Measurements from ENCODE around the gene AAR2.

AAR2 gene

GRCh38 chr20:36238153-36238552 is 1.9 kb downstream of the AAR2 start:
- Histone ChIP-seq H3K9me3 (ENCODE audit: severe bottlenecking) (no peaks in the 10 kb centered on the region), H3K4me1 (ENCODE audit: insufficient read depth, poor library complexity, severe bottlenecking) (peaks cover 19% of the 10 kb centered on the region), H3K27ac (ENCODE audit: poor library complexity, severe bottlenecking) (no peak overlapping the region), H3K27me3 (ENCODE audit: insufficient read depth, poor library complexity, severe bottlenecking) (no peaks in the 10 kb centered on the region), H3K4me3 (ENCODE audit: severe bottlenecking) (no peak overlapping the region), H3K36me3 (ENCODE audit: low read depth) (peaks cover 52% of the 10 kb centered on the region)
- TF ChIP-seq, protein P1, sequence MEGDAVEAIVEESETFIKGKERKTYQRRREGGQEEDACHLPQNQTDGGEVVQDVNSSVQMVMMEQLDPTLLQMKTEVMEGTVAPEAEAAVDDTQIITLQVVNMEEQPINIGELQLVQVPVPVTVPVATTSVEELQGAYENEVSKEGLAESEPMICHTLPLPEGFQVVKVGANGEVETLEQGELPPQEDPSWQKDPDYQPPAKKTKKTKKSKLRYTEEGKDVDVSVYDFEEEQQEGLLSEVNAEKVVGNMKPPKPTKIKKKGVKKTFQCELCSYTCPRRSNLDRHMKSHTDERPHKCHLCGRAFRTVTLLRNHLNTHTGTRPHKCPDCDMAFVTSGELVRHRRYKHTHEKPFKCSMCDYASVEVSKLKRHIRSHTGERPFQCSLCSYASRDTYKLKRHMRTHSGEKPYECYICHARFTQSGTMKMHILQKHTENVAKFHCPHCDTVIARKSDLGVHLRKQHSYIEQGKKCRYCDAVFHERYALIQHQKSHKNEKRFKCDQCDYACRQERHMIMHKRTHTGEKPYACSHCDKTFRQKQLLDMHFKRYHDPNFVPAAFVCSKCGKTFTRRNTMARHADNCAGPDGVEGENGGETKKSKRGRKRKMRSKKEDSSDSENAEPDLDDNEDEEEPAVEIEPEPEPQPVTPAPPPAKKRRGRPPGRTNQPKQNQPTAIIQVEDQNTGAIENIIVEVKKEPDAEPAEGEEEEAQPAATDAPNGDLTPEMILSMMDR (IDR thresholded peaks at IDR 0.05; ENCODE audit: poor library complexity, severe bottlenecking), result no peak
- DNase-seq (ENCODE audit: low spot score) (no peak), ATAC-seq (ENCODE audit: low read depth) (no peak)

DNA sequence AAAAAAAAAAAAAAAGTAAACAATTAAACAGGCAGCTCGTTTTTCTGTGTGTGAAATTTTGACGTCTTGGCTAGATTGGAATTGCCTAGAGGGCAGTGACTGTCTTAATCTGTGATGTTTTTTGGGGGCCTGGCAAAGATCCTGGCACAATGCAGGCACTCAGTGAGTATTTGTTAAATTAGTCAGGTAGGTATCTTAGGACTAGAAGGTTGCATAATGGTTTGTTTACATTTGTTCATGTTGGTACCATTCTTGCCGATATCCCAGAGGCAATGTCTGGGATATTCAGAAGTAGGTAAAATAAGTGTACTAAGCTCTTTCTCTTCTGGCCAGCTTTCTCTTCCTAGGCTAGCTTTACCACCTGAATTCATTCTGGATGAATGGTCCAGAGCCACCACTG is 2.5 kb downstream of the AAR2 start:
- H3K36me3 ChIP-seq (ENCODE audit: low read depth), result peaks cover 58% of the 10 kb centered on the region
- H3K4me1 ChIP-seq (ENCODE audit: insufficient read depth, poor library complexity, severe bottlenecking), result peaks cover 19% of the 10 kb centered on the region
- ATAC-seq (ENCODE audit: low read depth), result peak; percentile 45
- H3K9me3 ChIP-seq (ENCODE audit: severe bottlenecking), result no peaks in the 10 kb centered on the region
- TF ChIP-seq, protein P1 (IDR thresholded peaks at IDR 0.05; ENCODE audit: poor library complexity, severe bottlenecking), result no peak
- H3K4me3 ChIP-seq (ENCODE audit: severe bottlenecking), result no peak overlapping the region
- no peaks in the 10 kb centered on the region for H3K27me3 ChIP-seq (ENCODE audit: insufficient read depth, poor library complexity, severe bottlenecking)
- no peak overlapping the region for H3K27ac ChIP-seq (ENCODE audit: poor library complexity, severe bottlenecking)
- no peak for DNase-seq (ENCODE audit: low spot score)

- Histone ChIP-seq H3K36me3 (ENCODE audit: low read depth) (peaks cover 71% of the 10 kb centered on the region), H3K9me3 (ENCODE audit: severe bottlenecking) (no peaks in the 10 kb centered on the region)
- no peak for ATAC-seq (ENCODE audit: low read depth)
Observed at GRCh38 chr20:36240076-36240475, 3.8 kb downstream of the AAR2 start.

GRCh38 chr20:36241678-36242077 is 5.4 kb downstream of the AAR2 start:
- H3K27me3 ChIP-seq (ENCODE audit: insufficient read depth, poor library complexity, severe bottlenecking), result no peaks in the 10 kb centered on the region
- DNase-seq (ENCODE audit: low spot score), result no peak
- H3K4me1 ChIP-seq (ENCODE audit: insufficient read depth, poor library complexity, severe bottlenecking), result peaks cover 15% of the 10 kb centered on the region
- peaks cover 87% of the 10 kb centered on the region for H3K36me3 ChIP-seq (ENCODE audit: low read depth)
- H3K4me3 ChIP-seq (ENCODE audit: severe bottlenecking), result no peak overlapping the region
- H3K27ac ChIP-seq (ENCODE audit: poor library complexity, severe bottlenecking), result no peak overlapping the region
- ATAC-seq (ENCODE audit: low read depth), result no peak
- H3K9me3 ChIP-seq (ENCODE audit: severe bottlenecking), result no peaks in the 10 kb centered on the region
- TF ChIP-seq, protein P1 (IDR thresholded peaks at IDR 0.05; ENCODE audit: poor library complexity, severe bottlenecking), result no peak

More at GRCh38 chr20:36240076-36240475, 3.8 kb downstream of the AAR2 start:
- TF ChIP-seq, protein P1 (IDR thresholded peaks at IDR 0.05; ENCODE audit: poor library complexity, severe bottlenecking), result no peak
- peaks cover 19% of the 10 kb centered on the region for H3K4me1 ChIP-seq (ENCODE audit: insufficient read depth, poor library complexity, severe bottlenecking)
- no peaks in the 10 kb centered on the region for H3K27me3 ChIP-seq (ENCODE audit: insufficient read depth, poor library complexity, severe bottlenecking)
- H3K27ac ChIP-seq (ENCODE audit: poor library complexity, severe bottlenecking), result no peak overlapping the region
- peak; percentile 77 for DNase-seq (ENCODE audit: low spot score)
- H3K4me3 ChIP-seq (ENCODE audit: severe bottlenecking), result no peak overlapping the region

GRCh38 chr20:36243726-36244125 is 7.4 kb downstream of the AAR2 start:
- Histone ChIP-seq H3K27me3 (ENCODE audit: insufficient read depth, poor library complexity, severe bottlenecking) (no peaks in the 10 kb centered on the region), H3K27ac (ENCODE audit: poor library complexity, severe bottlenecking) (no peak overlapping the region), H3K36me3 (ENCODE audit: low read depth) (peaks cover 100% of the 10 kb centered on the region), H3K4me3 (ENCODE audit: severe bottlenecking) (no peak overlapping the region), H3K4me1 (ENCODE audit: insufficient read depth, poor library complexity, severe bottlenecking) (peaks cover 2% of the 10 kb centered on the region), H3K9me3 (ENCODE audit: severe bottlenecking) (no peaks in the 10 kb centered on the region)
- ATAC-seq (ENCODE audit: low read depth) (no peak), DNase-seq (ENCODE audit: low spot score) (no peak)
- TF ChIP-seq, protein P1 (IDR thresholded peaks at IDR 0.05; ENCODE audit: poor library complexity, severe bottlenecking), result no peak
